ENCODE data around the gene TCEA2.

The TCEA2 gene

DNA sequence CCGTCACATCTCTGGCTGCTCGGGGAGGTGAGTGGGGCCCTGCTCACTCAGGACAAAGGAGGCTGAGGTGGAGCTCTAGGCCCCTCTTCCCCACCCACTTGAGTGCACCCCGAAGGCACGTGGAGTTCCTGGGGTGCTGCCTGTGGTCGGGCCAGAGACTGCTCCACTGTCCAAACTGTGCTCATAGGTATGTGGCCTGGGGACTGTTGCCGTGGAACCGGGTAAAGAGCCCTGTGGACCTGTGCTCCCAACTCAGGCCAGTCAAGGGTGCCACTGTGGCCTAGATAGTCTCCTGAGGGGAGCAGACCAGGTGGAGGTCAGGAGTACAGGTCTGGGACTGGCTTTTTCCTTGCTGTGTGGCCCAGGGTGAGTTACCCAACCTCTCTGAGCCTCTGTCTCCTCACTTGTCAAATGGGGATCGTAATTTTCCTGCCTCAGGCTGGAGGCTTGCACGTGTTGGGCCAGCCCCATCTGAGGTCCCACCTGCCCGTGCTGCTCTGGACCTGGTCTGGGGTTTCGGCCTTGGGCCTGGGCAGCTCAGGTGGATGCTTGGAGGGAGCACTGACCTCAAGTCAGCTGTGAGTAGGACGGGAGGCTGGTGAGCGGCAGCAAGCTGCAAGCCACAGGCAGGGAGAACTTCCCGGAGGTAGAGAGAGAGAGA, 56.8 kb downstream of the TCEA2 start:
- no peak overlapping the region for H3K4me3 ChIP-seq (ENCODE audit: low read depth, low read length)

DNA sequence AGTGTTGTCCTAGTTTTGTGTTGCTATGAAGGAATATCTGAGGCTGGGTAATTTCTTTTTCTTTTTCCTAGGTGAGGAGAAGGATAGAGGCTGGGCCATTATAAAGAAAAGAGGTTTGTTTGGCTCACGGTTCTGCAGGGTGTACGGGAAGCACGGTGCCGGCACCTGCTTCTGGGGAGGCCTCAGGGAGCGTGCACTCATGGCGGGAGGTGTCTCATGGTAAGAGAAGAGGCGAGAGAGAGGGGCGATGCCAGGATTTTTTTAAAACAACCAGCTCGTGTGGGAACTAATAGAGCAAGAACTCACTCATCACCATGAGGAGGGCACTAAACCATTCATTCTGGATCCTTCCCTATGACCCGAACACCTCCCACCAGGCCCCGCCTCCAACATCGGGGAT, 58.6 kb downstream of the TCEA2 start:
- H3K4me3 ChIP-seq (ENCODE audit: low read depth, low read length), result no peak overlapping the region
